ENCODE results near the gene WBP4.
A peak's percentile ranks its signal among the peaks of the same experiment; 100 is the strongest.

WBP4 gene

GRCh38 chr13:41049480-41050440 lies 11.5 kb upstream of the WBP4 start:
- DNase-seq, result no peak

- no peak for DNase-seq
These were observed 8.9 kb upstream of the WBP4 start for GRCh38 chr13:41052441-41052840.

GRCh38 chr13:41053384-41053826 lies 7.9 kb upstream of the WBP4 start:
- DNase-seq, result no peak

GRCh38 chr13:41054212-41054877 lies 7.0 kb upstream of the WBP4 start:
- peak; percentile 13 to 50 for DNase-seq

GRCh38 chr13:41054919-41055619 lies 6.2 kb upstream of the WBP4 start:
- peak in 1 of 2 experiments; percentile 8 for DNase-seq

- no peak for DNase-seq
These were observed 5.1 kb upstream of the WBP4 start for GRCh38 chr13:41056194-41056593.

- DNase-seq, result no peak
These were observed 4.2 kb upstream of the WBP4 start for GRCh38 chr13:41056826-41057711.

- no peak for DNase-seq
These were observed 2.8 kb upstream of the WBP4 start for GRCh38 chr13:41058295-41059070.

- DNase-seq, result peak in 1 of 2 experiments; percentile 32
These were observed 1.7 kb upstream of the WBP4 start for GRCh38 chr13:41059456-41060081.

- DNase-seq, result peak; percentile 69 to 81
These were observed 1.1 kb upstream of the WBP4 start for GRCh38 chr13:41060082-41060723.

- DNase-seq, result peak; percentile 58 to 80
These were observed 610 bp upstream of the WBP4 start for GRCh38 chr13:41060724-41061074.

GRCh38 chr13:41061914-41062837 lies 867 bp downstream of the WBP4 start:
- DNase-seq, result peak; percentile 45 to 85

GRCh38 chr13:41064493-41064892 lies 3.2 kb downstream of the WBP4 start:
- DNase-seq, result peak in 1 of 2 experiments; percentile 45

- DNase-seq, result no peak
These were observed 3.8 kb downstream of the WBP4 start for GRCh38 chr13:41065078-41065477.

GRCh38 chr13:41074523-41074922 lies 13.2 kb downstream of the WBP4 start:
- DNase-seq, result no peak

- DNase-seq, result peak in 1 of 2 experiments; percentile 14
These were observed 13.7 kb downstream of the WBP4 start for GRCh38 chr13:41075034-41075433.

- no peak for DNase-seq
These were observed 14.2 kb downstream of the WBP4 start for GRCh38 chr13:41075485-41075884.

- DNase-seq, result no peak
These were observed 16.2 kb downstream of the WBP4 start for GRCh38 chr13:41077475-41077874.

GRCh38 chr13:41079725-41080124 lies 18.4 kb downstream of the WBP4 start:
- no peak for DNase-seq

Data from SW 1271 (cell line).